Endodermal cell (in vitro differentiated cells): Measurements from ENCODE around the gene IL36A. TPM values are rescaled to one million over a fixed set of nuclear protein-coding genes. Genes with fewer than 3 reads are reported as not detected.

Source experiments
- DNase-seq: peaks from one replicate; pipeline ENCODE4 v3.0.0-alpha.2; 2017
- H3K27ac ChIP-seq: 2 replicates; pipeline ENCODE4 v1.5.1; 2013; ENCODE audit warnings: mild to moderate bottlenecking, low read depth, low read length, moderate library complexity
- H3K27me3 ChIP-seq: 2 replicates; pipeline ENCODE4 v1.6.1; 2013; ENCODE audit warnings: mild to moderate bottlenecking, low read length, moderate library complexity; ENCODE audit not compliant: insufficient read depth, control insufficient read depth, poor library complexity, severe bottlenecking
- H3K36me3 ChIP-seq: 2 replicates; pipeline ENCODE4 v1.7.0; 2013; ENCODE audit warnings: mild to moderate bottlenecking, low read length, moderate library complexity; ENCODE audit not compliant: control insufficient read depth, insufficient read depth
- H3K4me1 ChIP-seq: one replicate; pipeline ENCODE4 v1.7.0; 2013; ENCODE audit warnings: low read length; ENCODE audit not compliant: control insufficient read depth, insufficient read depth
- H3K4me3 ChIP-seq: 2 replicates; pipeline ENCODE4 v1.5.1; 2013; ENCODE audit warnings: mild to moderate bottlenecking, low read length, moderate library complexity
- H3K9ac ChIP-seq: 2 replicates; pipeline ENCODE4 v1.6.1; 2013; ENCODE audit warnings: mild to moderate bottlenecking, low read length, moderate library complexity; ENCODE audit not compliant: poor library complexity, severe bottlenecking; ENCODE audit errors: extremely low read depth
- H3K9me3 ChIP-seq: 2 replicates; pipeline ENCODE4 v1.6.1; 2013; ENCODE audit warnings: mild to moderate bottlenecking, low read length, moderate library complexity; ENCODE audit not compliant: control insufficient read depth
- H3K27ac Mint-ChIP-seq: 2 replicates; pipeline ENCODE4 v1.8.0; 2020; ENCODE audit warnings: mixed read lengths
- H3K27me3 Mint-ChIP-seq: 2 replicates; pipeline ENCODE4 v1.8.0; 2021; ENCODE audit warnings: mild to moderate bottlenecking, mixed read lengths; ENCODE audit not compliant: insufficient read depth
- H3K36me3 Mint-ChIP-seq: 2 replicates; pipeline ENCODE4 v1.8.0; 2020; ENCODE audit warnings: low read depth, mixed read lengths
- H3K4me1 Mint-ChIP-seq: 2 replicates; pipeline ENCODE4 v1.8.0; 2020; ENCODE audit warnings: mixed read lengths
- H3K4me3 Mint-ChIP-seq: 2 replicates; pipeline ENCODE4 v1.8.0; 2020; ENCODE audit warnings: mild to moderate bottlenecking, moderate library complexity, mixed read lengths
- H3K9me3 Mint-ChIP-seq: 2 replicates; pipeline ENCODE4 v1.8.0; 2020; ENCODE audit warnings: mild to moderate bottlenecking, mixed read lengths
- WGBS, 2 experiments: methylation state at CpG; one replicate each; pipeline versions ENCODE4 v1.1.5 to v1.1.7; 2013; ENCODE audit warnings: missing lambda C conversion rate in 2 of 2, mixed read lengths in 1 of 2; ENCODE audit not compliant: insufficient coverage in 1 of 2, insufficient read length in 1 of 2; 5-methylcytosine and 5-hydroxymethylcytosine counted together
- total RNA-seq, 2 donors: library from RNA; stranded (reverse); fragmentation: NEBNext Ultra II Directional in 1 of 2; extraction: Animal tissue kit (Norgen Biotek cat#: 25700) in 1 of 2; gene quantifications; 2 replicates in 1 of 2; 3 replicates in 1 of 2; pipeline ENCODE4 v1.2.1, GENCODE V29; 2021
- TF ChIP-seq, protein P1 (sequence below): fragments of 200-600 bp; sonication (generic); conservative IDR thresholded peaks from 2 replicates; pipeline ENCODE4 v1.5.0; 2021; ENCODE audit warnings: antibody characterized with exemption, mild to moderate bottlenecking

Gene IL36A
- total RNA-seq, 2 donors from 2014 or later, result not detected

GRCh38 chr2:112985090-112985489 lies 20.2 kb upstream of the IL36A start:
- TF ChIP-seq, protein P1, sequence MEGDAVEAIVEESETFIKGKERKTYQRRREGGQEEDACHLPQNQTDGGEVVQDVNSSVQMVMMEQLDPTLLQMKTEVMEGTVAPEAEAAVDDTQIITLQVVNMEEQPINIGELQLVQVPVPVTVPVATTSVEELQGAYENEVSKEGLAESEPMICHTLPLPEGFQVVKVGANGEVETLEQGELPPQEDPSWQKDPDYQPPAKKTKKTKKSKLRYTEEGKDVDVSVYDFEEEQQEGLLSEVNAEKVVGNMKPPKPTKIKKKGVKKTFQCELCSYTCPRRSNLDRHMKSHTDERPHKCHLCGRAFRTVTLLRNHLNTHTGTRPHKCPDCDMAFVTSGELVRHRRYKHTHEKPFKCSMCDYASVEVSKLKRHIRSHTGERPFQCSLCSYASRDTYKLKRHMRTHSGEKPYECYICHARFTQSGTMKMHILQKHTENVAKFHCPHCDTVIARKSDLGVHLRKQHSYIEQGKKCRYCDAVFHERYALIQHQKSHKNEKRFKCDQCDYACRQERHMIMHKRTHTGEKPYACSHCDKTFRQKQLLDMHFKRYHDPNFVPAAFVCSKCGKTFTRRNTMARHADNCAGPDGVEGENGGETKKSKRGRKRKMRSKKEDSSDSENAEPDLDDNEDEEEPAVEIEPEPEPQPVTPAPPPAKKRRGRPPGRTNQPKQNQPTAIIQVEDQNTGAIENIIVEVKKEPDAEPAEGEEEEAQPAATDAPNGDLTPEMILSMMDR, result no peak
- no peaks in the 10 kb centered on the region for H3K4me1 Mint-ChIP-seq
- H3K27me3 Mint-ChIP-seq, result peaks cover 4% of the 10 kb centered on the region
- Histone ChIP-seq H3K4me1 (no peaks in the 10 kb centered on the region), H3K36me3 (no peaks in the 10 kb centered on the region), H3K9me3 (peaks cover 8% of the 10 kb centered on the region), H3K27me3 (peaks cover 48% of the 10 kb centered on the region), H3K27ac (no peak overlapping the region), H3K9ac (no peak overlapping the region), H3K4me3 (no peak overlapping the region)
- no peak for DNase-seq
- WGBS, 2 experiments, result 93 to 100% methylated on average over 2 to 5 of the region's 5 CpGs
- H3K36me3 Mint-ChIP-seq, result no peaks in the 10 kb centered on the region
- peaks cover 5% of the 10 kb centered on the region for H3K9me3 Mint-ChIP-seq
- no peak overlapping the region for H3K4me3 Mint-ChIP-seq
- H3K27ac Mint-ChIP-seq, result no peak overlapping the region

DNA sequence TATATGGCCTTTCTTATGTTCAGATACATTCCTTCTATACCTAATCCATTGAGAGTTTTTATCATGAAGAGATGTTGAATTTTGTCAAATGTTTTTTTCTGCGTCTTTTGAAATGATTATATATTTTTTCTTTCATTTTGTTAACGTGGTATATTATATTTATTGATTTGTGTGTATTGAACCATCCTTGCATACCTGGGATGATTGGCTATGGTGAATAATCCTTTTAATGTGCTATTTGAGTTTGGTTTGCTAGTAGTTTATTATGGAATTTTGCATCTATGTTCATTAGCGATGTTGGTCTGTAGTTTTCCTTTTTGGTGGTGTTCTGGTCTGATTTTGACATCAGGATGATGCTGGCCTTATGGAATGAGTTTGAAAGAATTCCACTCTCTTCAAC lies 15.6 kb upstream of the IL36A start:
- H3K36me3 Mint-ChIP-seq, result no peaks in the 10 kb centered on the region
- WGBS, 2 experiments, result 85% methylated on average over 2 to 3 of the region's 3 CpGs
- no peak for DNase-seq

DNA sequence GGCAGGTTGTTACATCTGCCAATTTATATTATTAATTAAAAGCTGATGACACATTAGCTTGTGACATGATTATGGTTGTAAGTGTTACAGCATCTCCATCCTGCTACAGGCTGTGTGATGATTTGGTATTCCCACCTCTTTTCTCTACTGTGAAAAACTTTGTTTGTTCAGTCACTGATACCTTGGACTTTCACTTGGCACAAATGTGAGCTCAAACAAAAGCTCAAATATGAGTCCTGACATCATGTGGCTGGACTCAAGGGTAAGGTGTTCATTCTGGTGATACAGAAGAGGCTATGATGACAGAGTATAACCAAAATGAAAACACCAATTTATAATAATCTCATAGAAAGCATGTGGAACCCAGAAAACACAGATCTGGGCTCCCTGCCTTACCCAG lies 11.4 kb upstream of the IL36A start:
- Mint-ChIP-seq H3K4me3 (no peak overlapping the region), H3K36me3 (no peaks in the 10 kb centered on the region), H3K9me3 (peaks cover 14% of the 10 kb centered on the region), H3K4me1 (no peaks in the 10 kb centered on the region), H3K27me3 (peaks cover 13% of the 10 kb centered on the region), H3K27ac (no peak overlapping the region)
- no peak overlapping the region for H3K9ac ChIP-seq
- peaks cover 16% of the 10 kb centered on the region for H3K27me3 ChIP-seq
- no peaks in the 10 kb centered on the region for H3K4me1 ChIP-seq
- H3K27ac ChIP-seq, result no peak overlapping the region
- H3K36me3 ChIP-seq, result no peaks in the 10 kb centered on the region
- TF ChIP-seq, protein P1, result no peak
- peaks cover 14% of the 10 kb centered on the region for H3K9me3 ChIP-seq
- no peak overlapping the region for H3K4me3 ChIP-seq
- no peak for DNase-seq

More for the DNA sequence above, 15.6 kb upstream of the IL36A start:
- H3K9ac ChIP-seq, result no peak overlapping the region
- Mint-ChIP-seq H3K27me3 (peaks cover 12% of the 10 kb centered on the region), H3K4me1 (no peaks in the 10 kb centered on the region), H3K27ac (no peak overlapping the region), H3K4me3 (no peak overlapping the region), H3K9me3 (peaks cover 14% of the 10 kb centered on the region)
- H3K36me3 ChIP-seq, result no peaks in the 10 kb centered on the region
- H3K9me3 ChIP-seq, result peaks cover 14% of the 10 kb centered on the region
- TF ChIP-seq, protein P1, result no peak
- no peak overlapping the region for H3K4me3 ChIP-seq
- no peaks in the 10 kb centered on the region for H3K4me1 ChIP-seq
- no peak overlapping the region for H3K27ac ChIP-seq
- H3K27me3 ChIP-seq, result peaks cover 13% of the 10 kb centered on the region
